Activated CD8-positive, alpha-beta T cell treated with anti-CD3 and anti-CD28 coated beads, Interleukin-2, amount 10 ng/mL, durations not matched to agents 7 days and 5 days (primary cell): Measurements from ENCODE around the gene LRP1. TPM values are rescaled to one million over a fixed set of nuclear protein-coding genes. Genes with fewer than 3 reads are reported as not detected.
A peak's percentile ranks its signal among the peaks of the same experiment; 100 is the strongest.

ENCODE experiments used
- ATAC-seq: fragments of 150-1000 bp; cut with Tn5 transposase; one replicate; pipeline ENCODE4 v1.10.0; 2021; ENCODE audit warnings: moderate library complexity
- CTCF ChIA-PET: fragments of 350-600 bp; sonication (Branson Sonifier 250); formaldehyde crosslinking; loops from one replicate; lab custom pipeline; 2021; ENCODE audit warnings: antibody characterized with exemption; lab: Charles Lee
- POLR2A ChIA-PET: fragments of 350-600 bp; sonication (Branson Sonifier 250); formaldehyde crosslinking; loops from one replicate; lab custom pipeline; 2021; ENCODE audit warnings: antibody characterized with exemption; lab: Charles Lee
- DNase-seq: peaks from one replicate; pipeline ENCODE4 v3.0.0-alpha.2; 2020
- H3K27ac Mint-ChIP-seq: one replicate; pipeline ENCODE4 v1.8.0; 2021; ENCODE audit warnings: mild to moderate bottlenecking, mixed read lengths
- H3K27me3 Mint-ChIP-seq: one replicate; pipeline ENCODE4 v1.8.0; 2021; ENCODE audit warnings: low read depth, mixed read lengths
- H3K36me3 Mint-ChIP-seq: one replicate; pipeline ENCODE4 v1.8.0; 2021; ENCODE audit warnings: low read depth, mixed read lengths
- H3K4me1 Mint-ChIP-seq: one replicate; pipeline ENCODE4 v1.8.0; 2021; ENCODE audit warnings: low read depth, mixed read lengths
- H3K4me3 Mint-ChIP-seq: one replicate; pipeline ENCODE4 v1.8.0; 2021; ENCODE audit warnings: mild to moderate bottlenecking, mixed read lengths
- H3K9me3 Mint-ChIP-seq: one replicate; pipeline ENCODE4 v1.8.0; 2022; ENCODE audit warnings: mixed read lengths; ENCODE audit not compliant: insufficient read depth
- total RNA-seq, 2 experiments: library from RNA; stranded (reverse); gene quantifications; one replicate each; pipeline ENCODE4 v1.2.3, GENCODE V29; 2021

The LRP1 gene
- total RNA-seq, 2 experiments from 2014 or later, result 0.39 to 0.40 TPM

DNA sequence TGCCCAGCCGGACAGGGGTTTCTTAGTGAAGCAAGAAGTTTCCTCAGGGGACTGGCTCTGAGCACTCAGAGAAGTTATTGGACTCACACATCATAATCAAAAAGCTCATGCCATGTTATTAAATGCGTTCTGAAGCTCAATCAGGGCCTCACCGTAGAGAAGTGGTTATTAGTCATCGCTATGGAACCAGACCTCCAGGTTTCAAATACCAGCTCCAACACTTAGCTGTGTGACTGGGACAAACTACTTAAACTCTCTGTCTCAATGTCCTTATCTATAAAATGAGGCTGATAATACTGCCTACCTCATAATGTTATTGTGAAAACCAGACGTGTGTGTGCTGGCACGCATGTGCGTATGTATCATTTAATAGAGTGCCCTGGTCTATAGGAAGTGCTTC, 24.4 kb upstream of the LRP1 start:
- no peak for DNase-seq
- H3K9me3 Mint-ChIP-seq, result no peaks in the 10 kb centered on the region
- ChIA-PET POLR2A (interaction anchor here (0.9 to 2.1 kb wide), 3 partner anchors 10 to 25 kb away, joined by 3 to 5 read pairs (median 5); partner anchors contain the start of gene NEMP1), CTCF (interaction anchor here (1.0 to 18.4 kb wide), 5 partner anchors 3 to 35 kb away, joined by 3 to 233 read pairs (median 5); partner anchors contain the start of genes NAB2 and STAT6)
- peaks cover 76% of the 10 kb centered on the region for H3K36me3 Mint-ChIP-seq
- H3K27ac Mint-ChIP-seq, result peak overlapping the region; percentile 6
- no peak for ATAC-seq
- peaks cover 69% of the 10 kb centered on the region for H3K4me1 Mint-ChIP-seq
- H3K27me3 Mint-ChIP-seq, result no peaks in the 10 kb centered on the region
- no peak overlapping the region for H3K4me3 Mint-ChIP-seq

DNA sequence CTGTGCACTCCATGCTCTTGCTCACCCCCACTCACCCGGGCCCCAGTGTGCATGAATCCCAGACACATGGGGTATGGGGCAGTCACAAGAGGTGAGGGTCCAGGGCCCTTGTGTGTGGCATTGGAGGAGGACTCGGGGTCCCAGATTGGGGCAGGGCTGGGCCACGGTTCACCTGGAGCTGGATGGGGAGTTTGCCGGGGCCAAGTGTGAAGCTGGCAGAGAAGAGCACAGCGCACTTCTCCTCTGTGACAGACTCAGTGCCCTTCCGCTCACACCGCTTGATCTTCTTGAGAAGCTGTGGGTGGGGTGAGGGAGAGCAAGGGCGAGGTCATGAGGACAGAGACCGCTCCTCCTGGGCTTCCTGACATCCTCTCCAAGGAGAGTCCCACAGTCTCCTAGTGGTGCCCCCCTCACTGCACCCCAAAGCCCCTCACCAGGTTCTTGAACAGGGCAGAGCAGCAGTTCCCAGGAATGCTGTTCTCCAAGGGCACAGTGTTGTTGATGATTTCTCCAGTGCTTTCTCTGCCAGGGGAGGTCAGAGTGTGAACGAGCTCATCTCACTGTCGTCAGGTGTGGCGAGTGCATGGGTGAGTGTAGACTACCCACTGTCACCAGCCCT, 23.9 kb upstream of the LRP1 start:
- POLR2A ChIA-PET, result interaction anchor here (0.9 to 2.1 kb wide), 3 partner anchors 10 to 25 kb away, joined by 3 to 5 read pairs (median 5); partner anchors contain the start of gene NEMP1
- no peak for ATAC-seq
- Mint-ChIP-seq H3K4me1 (peaks cover 66% of the 10 kb centered on the region), H3K9me3 (no peaks in the 10 kb centered on the region), H3K4me3 (no peak overlapping the region), H3K36me3 (peaks cover 71% of the 10 kb centered on the region), H3K27ac (no peak overlapping the region), H3K27me3 (no peaks in the 10 kb centered on the region)
- CTCF ChIA-PET, result interaction anchor here (1.3 to 18.4 kb wide), 4 partner anchors 3 to 35 kb away, joined by 3 to 233 read pairs (median 119); partner anchors contain the start of genes NAB2 and STAT6
- DNase-seq, result no peak

DNA sequence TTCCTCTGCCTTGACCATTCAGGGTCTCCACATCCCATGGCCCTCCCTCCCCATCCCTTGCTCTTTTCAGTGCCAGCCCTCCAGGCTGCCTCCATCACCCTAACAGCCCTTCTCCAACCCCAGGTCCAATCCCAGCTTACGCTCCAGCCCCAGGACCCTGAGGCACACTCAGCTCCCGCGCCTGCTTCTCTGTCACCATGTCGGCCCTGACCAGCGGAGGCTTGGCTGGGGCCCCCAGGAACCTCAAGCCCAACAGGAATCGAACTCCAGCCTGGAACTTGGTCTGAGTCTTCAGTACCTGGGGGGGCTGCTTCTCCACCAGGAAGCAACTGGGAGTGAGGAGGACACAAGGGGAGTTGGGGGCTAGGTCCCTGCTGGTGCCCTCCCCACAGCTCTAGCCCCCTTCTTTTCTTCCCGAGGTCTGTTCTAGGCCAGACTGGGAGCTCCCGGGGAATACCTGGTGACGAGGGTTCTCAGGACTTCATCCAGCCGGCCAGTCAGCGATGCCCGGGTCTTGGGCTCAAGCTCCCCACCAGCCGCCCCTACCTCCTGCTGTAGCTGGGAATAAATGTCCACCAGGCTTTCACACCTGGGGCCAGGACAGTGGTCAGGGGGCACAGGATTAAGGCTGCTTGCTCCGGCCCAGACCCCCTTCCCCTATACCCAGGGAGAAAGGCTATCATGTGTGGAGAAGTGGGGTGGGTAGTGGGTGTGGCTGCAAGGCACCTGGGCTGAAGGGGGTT, 23.1 kb upstream of the LRP1 start:
- DNase-seq (no peak), ATAC-seq (no peak)
- ChIA-PET CTCF (interaction anchor here (11.4 kb wide), 1 partner anchor 10 kb away, joined by 233 read pairs; the partner anchor contains the start of gene NAB2), POLR2A (interaction anchor here (0.6 kb wide), 1 partner anchor 93 kb away, joined by 3 read pairs; no protein-coding TSS in a partner anchor)
- Mint-ChIP-seq H3K4me1 (peaks cover 71% of the 10 kb centered on the region), H3K9me3 (no peaks in the 10 kb centered on the region), H3K36me3 (peaks cover 69% of the 10 kb centered on the region), H3K4me3 (no peak overlapping the region), H3K27me3 (no peaks in the 10 kb centered on the region), H3K27ac (peak overlapping the region; percentile 49)

DNA sequence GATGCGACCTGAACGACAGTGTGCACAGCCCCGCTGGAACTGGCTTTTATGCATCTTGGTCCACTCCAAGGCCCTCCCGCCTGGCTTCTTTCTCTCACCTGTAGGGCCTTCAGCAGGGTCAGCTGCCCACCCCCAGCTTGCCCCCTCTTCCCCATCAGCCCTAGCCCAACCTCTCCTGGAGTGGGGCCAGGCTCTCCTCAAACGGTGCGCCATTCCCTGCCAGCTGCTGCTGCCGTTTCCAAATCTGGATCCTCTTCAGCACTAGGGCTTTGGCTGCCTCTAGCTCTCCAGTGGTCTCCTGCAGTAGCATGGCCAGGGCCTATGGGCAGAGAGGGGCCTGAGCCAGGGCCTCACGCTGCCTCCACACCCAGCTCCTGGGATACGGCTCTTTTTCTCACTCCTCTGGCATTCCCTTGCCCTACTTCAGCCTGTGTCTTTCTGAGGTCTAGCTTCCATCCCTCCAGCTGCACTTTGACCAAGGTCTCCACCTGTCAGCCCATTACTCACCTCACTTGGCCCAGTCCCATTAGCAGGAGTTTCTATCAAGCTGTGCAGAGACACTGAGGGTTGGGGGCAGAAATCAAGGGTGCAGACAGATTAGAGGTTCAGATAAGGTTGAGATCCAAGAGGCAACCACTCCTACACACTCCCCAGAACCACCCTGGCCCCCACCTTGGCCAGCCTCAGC, 22.1 kb upstream of the LRP1 start:
- POLR2A ChIA-PET, result interaction anchor here (0.6 to 7.1 kb wide), 4 partner anchors 7 to 758 kb away, joined by 3 to 77 read pairs (median 4); no protein-coding TSS in a partner anchor
- H3K9me3 Mint-ChIP-seq, result no peaks in the 10 kb centered on the region
- peaks cover 71% of the 10 kb centered on the region for H3K4me1 Mint-ChIP-seq
- H3K27ac Mint-ChIP-seq, result peak overlapping the region; percentile 64
- no peaks in the 10 kb centered on the region for H3K27me3 Mint-ChIP-seq
- H3K4me3 Mint-ChIP-seq, result no peak overlapping the region
- CTCF ChIA-PET, result interaction anchor here (0.9 to 11.4 kb wide), 3 partner anchors 11 to 77 kb away, joined by 3 to 233 read pairs (median 4); partner anchors contain the start of gene NAB2
- H3K36me3 Mint-ChIP-seq, result peaks cover 68% of the 10 kb centered on the region
- no peak for ATAC-seq
- no peak for DNase-seq

DNA sequence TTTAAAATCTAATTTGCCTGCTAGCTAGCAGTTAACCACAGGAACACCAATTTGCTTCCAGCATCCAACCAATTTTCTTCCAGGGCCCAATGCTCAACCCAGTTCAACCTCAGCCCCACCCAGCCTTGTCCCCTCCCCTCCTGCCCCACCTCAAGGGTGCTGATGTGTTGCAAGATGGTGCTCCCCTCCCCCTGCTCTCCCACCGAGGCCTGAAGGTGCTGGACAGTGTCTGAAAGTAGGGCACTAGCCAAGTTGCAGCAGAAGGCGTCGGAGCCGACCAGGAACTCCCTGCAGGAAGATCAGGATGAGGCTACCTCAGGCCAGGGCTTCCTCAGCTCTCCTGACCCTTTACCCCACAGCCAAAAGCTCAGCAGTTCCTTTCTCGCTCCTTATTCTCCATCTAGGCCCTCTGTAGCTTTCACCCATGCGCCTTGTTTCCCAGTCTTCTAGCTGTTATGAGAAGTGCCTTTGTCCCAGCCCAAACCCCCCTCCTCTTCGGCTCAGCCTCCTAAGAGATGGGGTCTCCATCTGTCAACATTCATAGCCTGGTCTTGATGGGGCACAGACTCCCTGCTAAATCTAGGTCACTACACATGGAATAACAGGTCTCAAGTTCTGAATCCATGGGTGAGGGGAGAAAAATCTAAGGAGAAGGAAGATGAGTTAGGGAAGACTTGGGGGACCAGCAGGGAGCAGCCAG, 20.7 kb upstream of the LRP1 start:
- Mint-ChIP-seq H3K27ac (peak overlapping the region; percentile 64), H3K4me1 (peaks cover 70% of the 10 kb centered on the region), H3K4me3 (no peak overlapping the region), H3K27me3 (no peaks in the 10 kb centered on the region), H3K9me3 (no peaks in the 10 kb centered on the region), H3K36me3 (peaks cover 60% of the 10 kb centered on the region)
- no peak for DNase-seq
- CTCF ChIA-PET, result interaction anchor here (0.9 to 11.4 kb wide), 4 partner anchors 12 to 76 kb away, joined by 3 to 233 read pairs (median 6); partner anchors contain the start of gene NAB2
- POLR2A ChIA-PET, result interaction anchor here (5.1 to 7.1 kb wide), 2 partner anchors 8 to 15 kb away, joined by 58 to 77 read pairs; no protein-coding TSS in a partner anchor
- no peak for ATAC-seq

DNA sequence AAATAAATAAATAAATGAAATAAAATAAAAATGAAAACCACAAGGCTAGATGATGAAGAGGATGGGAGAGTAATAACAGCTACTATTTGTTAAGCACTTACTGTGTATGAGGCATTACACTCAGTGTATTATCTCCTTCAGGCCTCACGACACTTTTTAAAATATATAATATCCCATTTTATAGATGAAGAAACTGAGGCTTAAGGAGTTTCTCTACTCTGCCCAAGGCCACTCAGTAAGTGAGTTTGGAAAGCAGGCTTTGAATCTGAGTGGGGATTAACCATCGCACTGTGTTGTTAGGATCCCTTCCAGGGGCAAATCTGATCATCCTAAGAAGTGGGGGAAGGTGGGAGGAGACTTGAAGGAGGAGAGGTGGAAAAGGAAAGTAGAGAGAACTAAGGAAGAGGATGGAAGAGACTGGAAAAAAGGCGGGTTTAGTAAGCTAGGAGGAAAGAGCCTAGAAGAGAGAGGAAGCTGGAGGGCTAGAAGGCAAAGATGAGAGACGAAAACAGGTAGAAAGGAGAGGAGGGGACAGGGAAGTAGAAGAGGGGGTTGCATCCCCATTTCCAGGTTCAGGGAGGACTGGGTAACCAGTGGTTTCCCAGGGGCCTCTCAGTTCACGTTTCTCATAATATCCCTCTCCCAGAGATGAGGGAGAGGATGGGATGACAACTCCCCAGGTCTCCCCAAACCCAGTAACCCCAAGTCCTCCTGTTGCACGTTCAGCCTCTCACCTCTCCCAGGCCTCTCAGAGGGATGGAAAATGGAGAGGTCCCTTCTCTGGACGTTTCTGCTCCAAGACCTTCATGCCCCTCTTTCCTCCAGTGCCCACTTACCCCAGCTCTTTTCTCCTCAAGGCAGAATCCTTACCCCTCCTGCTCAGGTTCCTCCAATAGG, 18.8 kb upstream of the LRP1 start:
- ChIA-PET CTCF (interaction anchor here (1.0 to 11.4 kb wide), 9 partner anchors 13 to 134 kb away, joined by 3 to 233 read pairs (median 83); partner anchors contain the start of genes NAB2 and NEMP1), POLR2A (interaction anchor here (1.0 to 7.1 kb wide), 8 partner anchors 10 to 411 kb away, joined by 3 to 95 read pairs (median 56); partner anchors contain the start of genes DDIT3, NAB2 and NEMP1)
- Mint-ChIP-seq H3K36me3 (peaks cover 48% of the 10 kb centered on the region), H3K27me3 (no peaks in the 10 kb centered on the region), H3K9me3 (no peaks in the 10 kb centered on the region), H3K27ac (peak overlapping the region; percentile 95), H3K4me1 (peaks cover 60% of the 10 kb centered on the region), H3K4me3 (peak overlapping the region; percentile 91)
- DNase-seq, result no peak
- ATAC-seq, result no peak

DNA sequence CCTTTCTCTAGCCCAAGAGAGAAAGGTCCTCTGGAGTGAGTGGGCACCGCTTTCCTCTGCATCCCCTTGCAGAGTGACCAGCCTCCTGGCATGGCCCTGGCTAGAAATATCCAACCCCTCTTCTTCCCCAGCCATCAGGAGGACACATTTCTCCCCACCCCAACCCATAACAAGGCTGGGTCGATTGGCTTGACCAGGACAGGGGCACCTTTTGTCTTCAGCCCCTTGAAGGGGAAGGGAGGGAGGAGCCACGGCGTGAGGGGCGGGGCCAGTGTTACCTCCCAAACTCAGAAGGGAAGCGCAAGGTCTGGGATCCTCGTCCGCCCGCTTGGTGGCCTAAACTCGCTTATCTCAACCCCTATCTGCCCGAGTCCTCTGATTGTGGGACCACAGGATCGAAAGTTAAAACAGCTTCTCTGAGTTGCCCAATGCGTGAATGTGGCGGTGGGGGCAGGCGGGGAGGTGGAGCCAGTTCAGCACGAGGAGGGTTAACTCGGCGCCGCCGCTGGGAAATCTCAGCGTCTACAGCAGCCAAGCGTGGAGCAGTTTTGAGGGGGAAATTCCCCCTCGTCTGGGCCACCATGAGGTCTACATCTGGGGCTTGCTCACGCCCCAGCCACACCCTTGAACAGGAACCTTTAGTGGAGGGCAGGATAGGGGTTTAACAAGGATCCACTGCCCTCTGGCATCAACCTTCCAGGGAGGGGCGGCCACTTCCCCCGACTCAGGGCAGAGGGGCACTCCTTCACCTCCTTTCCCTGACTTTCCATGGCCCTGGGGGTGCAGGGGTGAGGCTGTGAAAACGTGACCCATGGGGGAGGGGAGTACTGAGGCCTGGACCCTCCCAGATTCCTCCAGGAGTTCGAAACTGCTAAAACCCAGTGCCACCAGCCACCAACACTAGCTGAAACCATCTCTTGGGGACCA, 17.9 kb upstream of the LRP1 start:
- no peaks in the 10 kb centered on the region for H3K9me3 Mint-ChIP-seq
- no peaks in the 10 kb centered on the region for H3K27me3 Mint-ChIP-seq
- CTCF ChIA-PET, result interaction anchor here (1.0 to 11.4 kb wide), 19 partner anchors 12 to 423 kb away, joined by 3 to 233 read pairs (median 19); partner anchors contain the start of genes LRP1, MYO1A, NAB2 and NEMP1
- H3K36me3 Mint-ChIP-seq, result peaks cover 42% of the 10 kb centered on the region
- H3K4me3 Mint-ChIP-seq, result peak overlapping the region; percentile 91
- POLR2A ChIA-PET, result interaction anchor here (0.6 to 7.1 kb wide), 21 partner anchors 11 to 529 kb away, joined by 3 to 95 read pairs (median 5); partner anchors contain the start of genes DDIT3, NAB2, NACA and NEMP1
- peak; percentile 52 for ATAC-seq
- peaks cover 53% of the 10 kb centered on the region for H3K4me1 Mint-ChIP-seq
- peak overlapping the region; percentile 95 for H3K27ac Mint-ChIP-seq
- DNase-seq, result peak; percentile 89

DNA sequence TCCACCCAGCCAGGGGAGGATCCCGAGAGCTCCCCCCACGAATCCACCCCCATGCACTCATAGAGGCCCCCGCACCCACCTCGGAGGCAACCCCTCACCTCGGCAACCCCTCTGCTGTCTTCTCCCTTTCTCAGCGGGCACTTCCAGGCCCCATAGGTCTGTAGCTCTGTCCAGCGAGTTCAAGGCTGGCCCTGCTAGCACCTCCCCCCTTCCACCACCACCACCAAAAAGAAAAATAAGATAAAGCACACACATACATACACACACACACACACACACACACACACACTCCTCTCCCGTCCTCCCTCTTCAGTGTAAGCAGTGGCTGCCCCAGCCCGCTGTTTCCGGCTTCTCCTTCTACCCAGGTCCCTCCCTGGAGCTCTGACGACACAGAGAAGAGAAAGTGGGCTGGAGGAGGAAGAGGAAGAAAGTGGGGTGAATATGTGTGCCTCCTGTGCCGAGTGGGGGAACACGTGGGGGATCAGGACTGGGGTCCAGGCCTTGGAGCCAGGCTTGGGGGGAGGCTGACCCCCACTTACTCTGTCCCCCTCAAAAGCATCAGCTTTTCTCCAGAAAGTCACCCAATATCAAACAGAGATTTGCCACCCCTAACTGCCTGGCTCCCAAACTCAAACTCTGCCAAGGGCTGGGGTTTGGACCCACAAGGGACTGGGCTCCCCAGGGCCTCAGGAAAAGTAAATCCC, 17.1 kb upstream of the LRP1 start, which contains the start of gene STAT6:
Gene STAT6, minus strand, starts transcription at position 332 of the 704 bp plus-strand sequence. CDS start 3,084 bp downstream, outside the sequence.
- ChIA-PET POLR2A (interaction anchor here (0.6 to 7.1 kb wide), 27 partner anchors 10 to 530 kb away, joined by 3 to 95 read pairs (median 6); partner anchors contain the start of genes DDIT3, LRP1, NAB2 and NACA), CTCF (interaction anchor here (0.6 to 11.4 kb wide), 42 partner anchors 12 to 482 kb away, joined by 3 to 233 read pairs (median 6); partner anchors contain the start of genes GLI1, HSD17B6, LRP1 and MYO1A)
- H3K36me3 Mint-ChIP-seq, result peaks cover 34% of the 10 kb centered on the region
- peak within 1 kb of the TSS; percentile 91 for H3K4me3 Mint-ChIP-seq
- peaks cover 53% of the 10 kb centered on the region for H3K4me1 Mint-ChIP-seq
- no peaks in the 10 kb centered on the region for H3K9me3 Mint-ChIP-seq
- H3K27me3 Mint-ChIP-seq, result no peaks in the 10 kb centered on the region
- DNase-seq, result peak; percentile 94
- ATAC-seq, result peak; percentile 75
- H3K27ac Mint-ChIP-seq, result peak within 1 kb of the TSS; percentile 95
